ENCODE results near the gene PARP16.

GRCh38 chr15:65278480-65278879 is 8.2 kb downstream of the PARP16 start:
- TF ChIP-seq, protein P1, sequence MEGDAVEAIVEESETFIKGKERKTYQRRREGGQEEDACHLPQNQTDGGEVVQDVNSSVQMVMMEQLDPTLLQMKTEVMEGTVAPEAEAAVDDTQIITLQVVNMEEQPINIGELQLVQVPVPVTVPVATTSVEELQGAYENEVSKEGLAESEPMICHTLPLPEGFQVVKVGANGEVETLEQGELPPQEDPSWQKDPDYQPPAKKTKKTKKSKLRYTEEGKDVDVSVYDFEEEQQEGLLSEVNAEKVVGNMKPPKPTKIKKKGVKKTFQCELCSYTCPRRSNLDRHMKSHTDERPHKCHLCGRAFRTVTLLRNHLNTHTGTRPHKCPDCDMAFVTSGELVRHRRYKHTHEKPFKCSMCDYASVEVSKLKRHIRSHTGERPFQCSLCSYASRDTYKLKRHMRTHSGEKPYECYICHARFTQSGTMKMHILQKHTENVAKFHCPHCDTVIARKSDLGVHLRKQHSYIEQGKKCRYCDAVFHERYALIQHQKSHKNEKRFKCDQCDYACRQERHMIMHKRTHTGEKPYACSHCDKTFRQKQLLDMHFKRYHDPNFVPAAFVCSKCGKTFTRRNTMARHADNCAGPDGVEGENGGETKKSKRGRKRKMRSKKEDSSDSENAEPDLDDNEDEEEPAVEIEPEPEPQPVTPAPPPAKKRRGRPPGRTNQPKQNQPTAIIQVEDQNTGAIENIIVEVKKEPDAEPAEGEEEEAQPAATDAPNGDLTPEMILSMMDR (IDR thresholded peaks at IDR 0.05): no peak
- no peak for TF ChIP-seq POLR2A (IDR thresholded peaks at IDR 0.05)

Data from right lobe of liver (tissue), 4 donors.